Measurements from ENCODE around the gene ADGRB2.

The ADGRB2 gene

DNA sequence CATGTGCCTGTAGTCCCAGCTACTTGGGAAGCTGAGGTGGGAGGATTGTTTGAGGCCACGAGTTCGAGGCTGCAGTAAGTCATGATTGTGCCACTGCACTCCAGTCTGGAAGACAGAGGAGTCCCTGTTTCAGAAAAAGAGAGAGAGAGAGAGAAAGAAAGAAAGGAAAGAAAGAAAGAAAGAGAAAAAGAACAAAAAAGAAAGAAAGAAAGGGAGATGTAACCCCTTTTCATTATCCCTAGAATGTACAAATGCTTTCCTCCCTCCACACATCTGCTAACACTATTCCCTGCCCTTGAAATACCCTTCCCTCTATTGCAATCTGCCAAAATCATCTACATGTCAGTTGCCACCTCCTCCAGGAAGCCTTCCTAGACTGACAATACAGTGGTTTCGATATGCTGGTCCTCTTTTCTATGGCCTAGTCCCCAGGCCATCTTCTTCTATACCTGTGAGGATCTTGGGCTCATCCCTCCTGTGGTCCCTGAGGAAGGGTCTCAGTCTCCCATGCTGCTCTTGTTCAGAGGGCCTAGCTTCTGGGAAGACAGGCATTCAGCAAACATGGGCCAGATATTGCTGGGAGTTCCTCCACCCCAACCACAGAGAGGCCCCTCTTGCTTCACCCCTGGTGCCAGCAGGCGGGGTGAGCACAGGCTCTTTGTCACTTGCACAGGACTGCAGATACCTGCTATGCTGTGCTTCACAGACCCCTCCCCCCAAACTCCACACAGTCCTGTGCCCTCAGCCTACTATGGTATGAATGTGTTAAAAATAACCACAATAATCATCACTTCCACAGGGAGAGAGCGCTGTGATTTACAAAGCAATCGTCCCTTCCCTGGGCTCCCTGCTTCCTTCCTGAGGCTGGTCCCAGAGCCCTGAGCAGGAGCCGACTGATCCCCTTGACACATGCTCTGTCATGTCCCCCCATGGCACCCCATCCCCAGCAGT lies 14.1 kb downstream of the ADGRB2 start:
- no peak for DNase-seq (ENCODE audit: low read depth, low spot score)
- POLR2A ChIA-PET, result no interaction called here
- no peak for TF ChIP-seq CTCF (IDR thresholded peaks at IDR 0.05; ENCODE audit: insufficient read depth, low read length, missing control alignments)
- CTCF ChIA-PET, result interaction anchor here (0.7 to 7.4 kb wide), 11 partner anchors 10 to 183 kb away, joined by 3 to 107 read pairs (median 11); no protein-coding TSS in a partner anchor
- no peak overlapping the region for H3K4me3 ChIP-seq (ENCODE audit: low read depth, low read length)

DNA sequence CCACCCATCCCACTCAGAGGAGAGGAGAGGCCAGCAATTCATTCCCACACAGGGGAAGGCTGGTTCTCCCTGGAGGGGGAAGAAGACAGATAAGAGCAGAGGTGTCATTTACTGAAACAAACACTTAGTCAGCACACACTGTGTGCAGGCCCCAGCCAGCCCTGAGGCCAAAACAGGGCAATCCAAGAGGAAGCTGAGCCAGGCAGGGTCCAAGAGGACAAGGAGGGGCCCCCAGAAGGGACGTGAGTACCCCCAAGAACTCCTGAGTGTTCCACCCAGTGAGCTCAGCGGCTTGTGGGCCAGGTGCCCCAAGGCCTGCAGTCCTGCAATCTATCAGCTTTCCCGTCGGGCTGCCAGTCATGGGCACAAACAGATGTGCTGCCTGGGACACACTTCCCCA lies 15.8 kb downstream of the ADGRB2 start:
- DNase-seq (ENCODE audit: low read depth, low spot score), result no peak

GRCh38 chr1:31747304-31747703 lies 16.8 kb downstream of the ADGRB2 start:
- no peak for DNase-seq (ENCODE audit: low read depth, low spot score)
- no peak overlapping the region for H3K4me3 ChIP-seq (ENCODE audit: low read depth, low read length)
- TF ChIP-seq CTCF (IDR thresholded peaks at IDR 0.05; ENCODE audit: insufficient read depth, low read length, missing control alignments), result no peak
- POLR2A ChIA-PET, result no interaction called here
- CTCF ChIA-PET, result interaction anchor here (0.9 to 7.4 kb wide), 7 partner anchors 12 to 217 kb away, joined by 3 to 107 read pairs (median 7); no protein-coding TSS in a partner anchor

More for the DNA sequence above, 15.8 kb downstream of the ADGRB2 start:
- no peak for TF ChIP-seq CTCF (IDR thresholded peaks at IDR 0.05; ENCODE audit: insufficient read depth, low read length, missing control alignments)
- POLR2A ChIA-PET, result no interaction called here
- no peak overlapping the region for H3K4me3 ChIP-seq (ENCODE audit: low read depth, low read length)
- CTCF ChIA-PET, result interaction anchor here (0.9 to 7.4 kb wide), 12 partner anchors 7 to 215 kb away, joined by 3 to 107 read pairs (median 4); no protein-coding TSS in a partner anchor

- no peak overlapping the region for H3K4me3 ChIP-seq (ENCODE audit: low read depth, low read length)
- no peak for TF ChIP-seq CTCF (IDR thresholded peaks at IDR 0.05; ENCODE audit: insufficient read depth, low read length, missing control alignments)
- ChIA-PET POLR2A (no interaction called here), CTCF (interaction anchor here (1.2 to 9.5 kb wide), 17 partner anchors 9 to 217 kb away, joined by 3 to 107 read pairs (median 12); partner anchors contain the start of genes ADGRB2 and PEF1)
- no peak for DNase-seq (ENCODE audit: low read depth, low spot score)
These were observed 17.5 kb downstream of the ADGRB2 start for GRCh38 chr1:31746687-31747086.

- CTCF ChIA-PET, result interaction anchor here (0.7 to 9.5 kb wide), 43 partner anchors 7 to 217 kb away, joined by 3 to 107 read pairs (median 7); partner anchors contain the start of genes ADGRB2, COL16A1, PEF1 and TINAGL1
- DNase-seq (ENCODE audit: low read depth, low spot score), result no peak
- no peak overlapping the region for H3K4me3 ChIP-seq (ENCODE audit: low read depth, low read length)
- POLR2A ChIA-PET, result interaction anchor here (1.3 kb wide), 1 partner anchor 42 kb away, joined by 4 read pairs; the partner anchor contains the start of gene COL16A1
- TF ChIP-seq CTCF (IDR thresholded peaks at IDR 0.05; ENCODE audit: insufficient read depth, low read length, missing control alignments), result no peak
These were observed 18.0 kb downstream of the ADGRB2 start for GRCh38 chr1:31745946-31746670.
